ENCODE measurements around the gene BMP7. TPM values are rescaled to one million over a fixed set of nuclear protein-coding genes. Genes with fewer than 3 reads are reported as not detected.

Gene BMP7
- total RNA-seq, 2 experiments from 2014 or later, result not detected

- no peak overlapping the region for H3K4me3 Mint-ChIP-seq
- intact Hi-C loops (cut with DNase I, micrococcal nuclease), result no loop called here
- no peak overlapping the region for H3K27ac Mint-ChIP-seq
- no peaks in the 10 kb centered on the region for H3K4me1 ChIP-seq (ENCODE audit: insufficient read depth, low read length)
- H3K4me1 Mint-ChIP-seq (ENCODE audit: low read depth), result no peaks in the 10 kb centered on the region
- ChIA-PET CTCF (no interaction called here), POLR2A (no interaction called here)
- ATAC-seq (ENCODE audit: poor library complexity) (no peak), DNase-seq (no peak)
- peaks cover 12% of the 10 kb centered on the region for H3K27me3 Mint-ChIP-seq
- H3K36me3 Mint-ChIP-seq (ENCODE audit: low read depth), result no peaks in the 10 kb centered on the region
- H3K27me3 ChIP-seq (ENCODE audit: control insufficient read depth in 1 of 2, insufficient read depth in 2 of 2, low read length in 2 of 2), result peaks cover 0 to 4% of the 10 kb centered on the region in 2 experiments
- peaks cover 0 to 4% of the 10 kb centered on the region in 2 experiments for H3K9me3 ChIP-seq (ENCODE audit: control insufficient read depth in 1 of 2, insufficient read depth in 1 of 2, low read length in 2 of 2)
- no peaks in the 10 kb centered on the region for H3K36me3 ChIP-seq (ENCODE audit: insufficient read depth, low read length)
- no peak overlapping the region for H3K27ac ChIP-seq (ENCODE audit: low read depth in 1 of 2, low read length in 2 of 2)
- no peaks in the 10 kb centered on the region for H3K9me3 Mint-ChIP-seq
- H3K4me3 ChIP-seq (ENCODE audit: low read length), result no peak overlapping the region
- TF ChIP-seq CTCF (IDR thresholded peaks at IDR 0.05), result no peak
These were observed 65.4 kb downstream of the BMP7 start for GRCh38 chr20:57200882-57201695.

GRCh38 chr20:57199656-57200405 is 66.6 kb downstream of the BMP7 start:
- H3K4me1 ChIP-seq (ENCODE audit: insufficient read depth, low read length), result no peaks in the 10 kb centered on the region
- Mint-ChIP-seq H3K27ac (no peak overlapping the region), H3K9me3 (no peaks in the 10 kb centered on the region), H3K36me3 (ENCODE audit: low read depth) (no peaks in the 10 kb centered on the region), H3K4me3 (no peak overlapping the region), H3K4me1 (ENCODE audit: low read depth) (no peaks in the 10 kb centered on the region), H3K27me3 (peaks cover 17% of the 10 kb centered on the region)
- H3K9me3 ChIP-seq (ENCODE audit: control insufficient read depth in 1 of 2, insufficient read depth in 1 of 2, low read length in 2 of 2), result peaks cover 0 to 4% of the 10 kb centered on the region in 2 experiments
- no peak for ATAC-seq (ENCODE audit: poor library complexity)
- POLR2A ChIA-PET, result no interaction called here
- intact Hi-C loops (cut with DNase I, micrococcal nuclease), result no loop called here
- H3K27me3 ChIP-seq (ENCODE audit: control insufficient read depth in 1 of 2, insufficient read depth in 2 of 2, low read length in 2 of 2), result peaks cover 0 to 4% of the 10 kb centered on the region in 2 experiments
- H3K27ac ChIP-seq (ENCODE audit: low read depth in 1 of 2, low read length in 2 of 2), result no peak overlapping the region
- CTCF ChIA-PET, result no interaction called here
- no peaks in the 10 kb centered on the region for H3K36me3 ChIP-seq (ENCODE audit: insufficient read depth, low read length)
- no peak for TF ChIP-seq CTCF (IDR thresholded peaks at IDR 0.05)
- no peak for DNase-seq
- no peak overlapping the region for H3K4me3 ChIP-seq (ENCODE audit: low read length)

- H3K27ac ChIP-seq (ENCODE audit: low read depth in 1 of 2, low read length in 2 of 2), result no peak overlapping the region
- Mint-ChIP-seq H3K4me3 (no peak overlapping the region), H3K36me3 (ENCODE audit: low read depth) (no peaks in the 10 kb centered on the region), H3K27me3 (peaks cover 21% of the 10 kb centered on the region), H3K27ac (no peak overlapping the region), H3K4me1 (ENCODE audit: low read depth) (no peaks in the 10 kb centered on the region), H3K9me3 (no peaks in the 10 kb centered on the region)
- no peak for DNase-seq
- CTCF ChIA-PET, result no interaction called here
- H3K36me3 ChIP-seq (ENCODE audit: insufficient read depth, low read length), result no peaks in the 10 kb centered on the region
- intact Hi-C loops (cut with DNase I, micrococcal nuclease), result no loop called here
- no peak for ATAC-seq (ENCODE audit: poor library complexity)
- POLR2A ChIA-PET, result no interaction called here
- no peak for TF ChIP-seq CTCF (IDR thresholded peaks at IDR 0.05)
- H3K4me1 ChIP-seq (ENCODE audit: insufficient read depth, low read length), result no peaks in the 10 kb centered on the region
- H3K4me3 ChIP-seq (ENCODE audit: low read length), result no peak overlapping the region
- H3K9me3 ChIP-seq (ENCODE audit: control insufficient read depth in 1 of 2, insufficient read depth in 1 of 2, low read length in 2 of 2), result peaks cover 0 to 4% of the 10 kb centered on the region in 2 experiments
- H3K27me3 ChIP-seq (ENCODE audit: control insufficient read depth in 1 of 2, insufficient read depth in 2 of 2, low read length in 2 of 2), result peaks cover 0 to 4% of the 10 kb centered on the region in 2 experiments
These were observed 68.0 kb downstream of the BMP7 start for GRCh38 chr20:57198132-57199072.

Measured in CD4-positive, alpha-beta T cell (primary cell).